IPS-NIHi7 (cell line): ENCODE data around the gene FAM13A.
"Not testable (repeated sequence)": the region's sequence is repeated elsewhere in the genome, so short reads cannot be mapped to it uniquely, and the experiment has no call there.

Experiments
- DNase-seq: peaks from one replicate; pipeline ENCODE4 v3.0.0; 2012; ENCODE audit warnings: mixed read lengths; ENCODE audit errors: extremely low spot score

FAM13A gene

GRCh38 chr4:88897752-88898151, 159.2 kb downstream of the FAM13A start:
- no peak for DNase-seq

GRCh38 chr4:88897180-88897579, 159.8 kb downstream of the FAM13A start:
- DNase-seq = no peak

GRCh38 chr4:88893961-88894360, 163.0 kb downstream of the FAM13A start:
- no peak for DNase-seq

DNA sequence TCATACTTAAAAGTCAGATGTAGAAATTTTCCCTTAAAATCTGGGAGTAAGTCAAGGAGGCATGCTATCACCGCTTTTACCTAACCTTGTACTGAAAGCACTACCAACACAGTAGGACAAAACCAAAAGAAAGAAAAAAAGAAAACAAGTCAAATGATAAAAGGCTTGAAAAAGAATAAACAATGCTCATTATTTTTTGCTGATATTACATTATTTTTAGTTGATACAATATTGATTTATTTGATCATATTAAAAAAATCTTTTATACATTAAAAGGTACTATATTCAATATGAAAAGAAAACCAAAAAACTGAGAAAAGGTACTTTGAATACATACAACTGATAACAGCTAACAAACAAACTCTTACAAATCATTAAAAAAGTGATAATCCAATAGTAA, 164.3 kb downstream of the FAM13A start:
- DNase-seq = no peak

- no peak for DNase-seq
These were observed 165.3 kb downstream of the FAM13A start for GRCh38 chr4:88891636-88892035.

- DNase-seq = not testable (repeated sequence)
These were observed 169.6 kb downstream of the FAM13A start for GRCh38 chr4:88887409-88887808.

- no peak for DNase-seq
These were observed 175.8 kb downstream of the FAM13A start for GRCh38 chr4:88881227-88881569.

DNA sequence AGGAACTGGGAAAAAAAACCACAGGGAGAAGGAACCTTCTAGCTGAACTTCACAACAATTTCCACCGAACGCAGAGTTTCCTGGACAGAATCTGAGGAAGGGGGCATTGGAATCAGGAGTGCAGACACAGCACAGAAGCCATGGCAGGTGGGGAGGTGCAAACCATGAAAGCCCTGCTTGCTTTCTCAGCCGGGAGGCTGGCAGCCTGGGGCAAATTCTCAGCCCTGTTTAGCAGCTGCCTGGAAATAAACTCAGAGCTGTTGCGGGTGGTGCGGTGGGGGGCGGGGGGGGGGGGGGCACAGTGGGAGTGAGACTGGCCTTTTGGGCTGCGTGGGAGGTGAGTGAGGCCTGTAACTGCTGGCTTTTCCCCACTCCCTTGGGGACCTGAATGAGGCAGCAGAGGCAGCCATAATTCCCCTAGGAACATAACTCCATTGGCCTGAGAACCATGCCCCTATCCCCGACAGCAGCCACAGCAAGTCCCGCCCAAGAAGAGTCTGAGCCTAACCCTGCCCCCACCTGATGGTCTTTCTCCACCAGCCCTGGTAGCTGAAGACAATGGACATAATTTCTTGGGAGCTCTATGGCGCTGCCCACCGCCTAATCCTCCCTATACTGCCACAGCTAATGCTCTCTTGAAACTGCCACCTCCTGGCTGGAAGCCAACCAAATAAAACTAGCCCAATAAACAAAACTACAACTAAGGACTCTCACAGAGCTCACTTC, 176.3 kb downstream of the FAM13A start:
- no peak for DNase-seq

DNA sequence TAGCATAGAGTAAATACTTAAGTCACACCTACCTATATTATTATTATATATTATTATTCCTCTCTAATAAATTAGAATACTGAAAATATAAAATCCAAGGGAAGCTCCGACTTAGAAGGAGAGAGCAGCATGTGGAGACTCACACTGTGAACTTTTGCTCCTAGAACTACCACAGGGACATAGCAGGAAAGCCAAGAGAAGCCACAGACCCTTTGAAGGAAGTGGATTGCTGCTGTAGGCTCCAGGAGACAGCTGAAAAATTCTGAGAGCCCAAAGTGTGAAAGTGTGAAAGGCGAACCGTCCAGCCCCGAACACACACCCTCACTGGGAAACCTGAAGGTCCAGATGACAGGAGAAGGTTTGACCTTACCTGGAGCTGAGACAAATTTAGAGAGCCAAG, 177.0 kb downstream of the FAM13A start:
- no peak for DNase-seq

DNA sequence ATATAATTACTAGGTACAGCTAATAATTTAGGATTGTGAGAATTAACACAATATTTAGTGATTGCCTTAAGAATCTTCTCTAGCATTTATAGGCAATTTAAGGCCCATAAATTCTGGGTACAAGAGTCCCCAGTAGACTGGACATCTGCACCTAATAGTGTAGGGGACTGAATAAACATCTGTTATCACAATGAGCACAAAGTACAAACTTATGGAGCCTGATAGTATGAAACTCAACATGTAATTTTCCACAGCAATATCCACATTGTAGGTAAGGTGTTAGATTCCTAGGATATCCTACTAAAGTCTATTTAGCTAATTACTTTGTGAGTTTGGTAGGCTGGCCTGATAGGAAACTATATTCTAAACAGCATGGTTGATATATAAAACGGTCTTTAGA, 178.3 kb downstream of the FAM13A start:
- DNase-seq = no peak

- no peak for DNase-seq
These were observed 186.6 kb downstream of the FAM13A start for GRCh38 chr4:88870428-88870827.

- DNase-seq = no peak
These were observed 188.5 kb downstream of the FAM13A start for GRCh38 chr4:88868510-88868909.

GRCh38 chr4:88866862-88867550, 190.0 kb downstream of the FAM13A start:
- DNase-seq = no peak

GRCh38 chr4:88865466-88865865, 191.5 kb downstream of the FAM13A start:
- DNase-seq = no peak

GRCh38 chr4:88865046-88865445, 191.9 kb downstream of the FAM13A start:
- DNase-seq = no peak

- no peak for DNase-seq
These were observed 196.4 kb downstream of the FAM13A start for GRCh38 chr4:88860586-88860985.

DNA sequence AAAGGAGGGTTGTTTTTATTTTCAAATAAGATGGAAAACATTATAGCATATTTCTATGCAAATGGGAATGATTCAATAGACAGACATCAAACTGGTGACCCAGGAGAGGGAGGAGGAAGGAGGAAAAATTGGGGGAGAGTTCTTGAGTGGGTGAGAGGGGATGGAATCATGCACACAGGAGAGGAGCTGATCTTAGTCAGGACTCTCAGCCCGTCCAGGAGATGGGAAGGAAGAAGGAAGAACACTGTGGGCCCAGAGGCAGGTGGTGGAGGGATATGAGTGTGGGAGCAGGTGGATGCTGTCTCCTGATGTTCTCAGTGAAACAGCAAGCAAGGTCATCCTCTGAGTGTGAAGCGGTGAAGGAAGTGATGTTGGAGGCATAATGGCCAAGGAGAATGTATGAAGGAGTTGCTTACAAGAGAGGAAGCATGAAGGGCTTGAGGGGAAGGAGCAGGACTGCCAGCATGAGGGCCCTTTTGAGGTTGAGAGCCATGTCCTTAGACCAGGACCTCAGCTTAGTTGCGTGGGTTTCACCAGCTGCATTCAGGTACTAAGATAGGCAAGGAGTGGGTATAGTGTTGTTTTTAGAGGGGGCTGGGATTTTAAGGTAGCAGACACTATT, 197.7 kb downstream of the FAM13A start:
- no peak for DNase-seq

- DNase-seq = no peak
These were observed 198.2 kb downstream of the FAM13A start for GRCh38 chr4:88858752-88859151.

DNA sequence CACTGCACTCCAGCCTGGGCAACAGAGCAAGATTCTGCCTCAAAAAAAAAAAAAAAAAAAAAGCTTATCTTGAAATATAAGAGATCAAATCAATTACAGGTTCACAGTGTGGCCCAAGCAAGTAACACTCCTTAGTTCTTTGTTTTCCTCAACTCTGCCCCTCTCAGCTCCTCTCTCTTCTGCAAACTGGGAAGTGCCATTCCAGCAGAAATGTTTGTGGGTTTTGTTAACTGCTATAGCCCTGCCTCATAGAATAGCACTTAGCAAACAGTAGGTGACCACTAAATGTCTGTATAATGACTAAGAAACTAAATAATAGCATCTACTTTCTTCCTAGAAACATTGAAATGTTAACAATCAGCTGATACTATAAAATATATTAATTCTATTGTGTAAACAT, 199.4 kb downstream of the FAM13A start:
- DNase-seq = no peak

GRCh38 chr4:88854481-88854880, 202.5 kb downstream of the FAM13A start:
- no peak for DNase-seq

DNA sequence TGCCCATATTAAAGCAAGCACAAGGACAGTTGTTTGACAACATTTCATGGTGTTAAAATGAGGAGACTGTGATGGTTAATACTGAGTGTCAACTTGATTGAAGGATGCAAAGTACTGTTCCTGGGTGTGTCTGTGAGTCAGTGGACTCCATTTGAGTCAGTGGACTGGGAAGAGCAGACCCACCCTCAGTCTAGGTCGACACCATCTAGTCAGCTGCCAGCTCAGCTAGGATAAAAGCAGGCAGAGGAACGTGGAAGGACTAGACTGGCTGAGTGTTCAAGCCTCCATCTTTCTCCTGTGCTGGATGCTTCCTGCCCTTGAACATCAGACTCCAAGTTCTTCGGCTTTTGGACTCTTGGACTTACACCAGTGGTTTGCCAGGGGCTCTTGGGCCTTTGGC, 203.4 kb downstream of the FAM13A start:
- not testable (repeated sequence) for DNase-seq

DNA sequence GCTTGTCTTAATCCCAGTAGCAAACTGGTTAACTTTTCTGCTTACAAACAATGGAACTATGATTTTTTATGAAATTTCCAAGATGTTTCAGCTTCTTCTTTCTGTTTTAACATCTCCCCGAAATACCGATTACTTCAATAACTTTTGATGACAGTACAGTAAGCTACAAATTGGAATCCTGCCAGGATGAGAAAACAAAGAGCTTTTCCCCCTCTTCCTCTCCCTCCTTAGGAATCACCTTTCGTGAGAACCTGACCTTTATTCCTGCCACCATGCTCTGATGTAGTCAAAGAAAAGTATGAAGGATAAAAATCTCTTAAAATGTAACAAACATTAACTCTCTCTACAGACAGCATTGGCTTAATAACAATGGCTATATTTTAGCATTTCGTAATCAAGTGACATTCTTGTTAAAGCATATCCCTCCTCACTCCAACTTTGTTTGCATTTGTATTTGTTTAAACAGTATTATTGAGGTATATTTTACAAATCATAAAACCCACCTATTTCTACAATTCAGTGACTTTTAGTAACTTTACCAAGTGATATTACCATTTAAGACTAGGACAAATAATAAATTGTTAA, 210.7 kb downstream of the FAM13A start:
- no peak for DNase-seq
